T-cell (primary cell): ENCODE measurements around the gene CDX1. TPM values are rescaled to one million over a fixed set of nuclear protein-coding genes. Genes with fewer than 3 reads are reported as not detected.
"Not testable (repeated sequence)": the region's sequence is repeated elsewhere in the genome, so short reads cannot be mapped to it uniquely, and the experiment has no call there.

Source experiments
- ATAC-seq, 4 experiments: fragments of 200-7000 bp in 3 of 4; fragments of 150-1000 bp in 1 of 4; cut with Tn5 transposase; replicated peaks in 1 of 4; 1 replicate in 3 of 4; 2 replicates in 1 of 4; pipeline ENCODE4 v1.10.0; 2021; ENCODE audit warnings: moderate library complexity in 3 of 4, mild to moderate bottlenecking in 2 of 4, moderate number of reproducible peaks in 1 of 4
- CTCF ChIA-PET, 2 donors: fragments of 300-600 bp; sonication (Branson Sonifier 250); formaldehyde crosslinking; loops; one replicate each; lab custom pipeline; 2022; ENCODE audit warnings: antibody characterized with exemption in 2 of 2; lab: Charles Lee
- POLR2A ChIA-PET, 2 donors: fragments of 300-600 bp; sonication (Branson Sonifier 250); formaldehyde crosslinking; loops; one replicate each; lab custom pipeline; 2022; ENCODE audit warnings: antibody characterized with exemption in 2 of 2; lab: Charles Lee
- DNase-seq, 35 experiments: peaks; one replicate each; pipeline versions ENCODE4 v3.0.0 to v3.0.0-alpha.2; 2013 to 2023
- H3K27ac ChIP-seq: one replicate; pipeline ENCODE4 v1.5.1; 2013; ENCODE audit warnings: low read length
- H3K27me3 ChIP-seq, 2 experiments: replicated peaks in 1 of 2; 1 replicate in 1 of 2; 2 replicates in 1 of 2; pipeline versions ENCODE4 v1.6.1 to v1.7.0; 2013; ENCODE audit warnings: low read length in 1 of 2, mixed read lengths in 1 of 2; ENCODE audit not compliant: control insufficient read depth in 2 of 2, insufficient read depth in 2 of 2; ENCODE audit errors: extremely low read depth in 1 of 2
- H3K36me3 ChIP-seq, 2 donors: 1 replicate in 1 of 2; 2 replicates in 1 of 2; pipeline versions ENCODE4 v1.6.1 to v1.7.0; 2013; ENCODE audit warnings: low read length in 1 of 2; ENCODE audit not compliant: control insufficient read depth in 2 of 2, insufficient read depth in 1 of 2; ENCODE audit errors: extremely low read depth in 1 of 2
- H3K4me1 ChIP-seq, 2 experiments: 1 replicate in 1 of 2; 2 replicates in 1 of 2; pipeline versions ENCODE4 v1.6.1 to v1.7.0; 2013; ENCODE audit warnings: low read length in 2 of 2, mixed read lengths in 1 of 2; ENCODE audit not compliant: insufficient read depth in 2 of 2, control insufficient read depth in 1 of 2; ENCODE audit errors: extremely low read depth in 1 of 2
- H3K4me3 ChIP-seq, 2 donors: 1 replicate in 1 of 2; 2 replicates in 1 of 2; pipeline versions ENCODE4 v1.5.1 to v1.7.0; 2013; ENCODE audit warnings: mild to moderate bottlenecking in 2 of 2, low read length in 1 of 2, moderate library complexity in 1 of 2; ENCODE audit not compliant: control insufficient read depth in 1 of 2; ENCODE audit errors: extremely low read depth in 1 of 2
- H3K9me3 ChIP-seq: 2 replicates; pipeline ENCODE4 v1.7.0; 2013
- H3K27ac Mint-ChIP-seq, 2 donors: one replicate each; pipeline ENCODE4 v1.8.0; 2020 to 2021; ENCODE audit warnings: mild to moderate bottlenecking in 2 of 2, mixed read lengths in 2 of 2
- H3K27me3 Mint-ChIP-seq, 2 donors: one replicate each; pipeline ENCODE4 v1.8.0; 2021 to 2022; ENCODE audit warnings: mixed read lengths in 2 of 2
- H3K36me3 Mint-ChIP-seq: one replicate; pipeline ENCODE4 v1.8.0; 2021; ENCODE audit warnings: mixed read lengths
- H3K4me1 Mint-ChIP-seq, 3 donors: one replicate each; pipeline ENCODE4 v1.8.0; 2020 to 2022; ENCODE audit warnings: mixed read lengths in 3 of 3, mild to moderate bottlenecking in 1 of 3
- H3K4me3 Mint-ChIP-seq, 3 donors: one replicate each; pipeline ENCODE4 v1.8.0; 2020 to 2022; ENCODE audit warnings: mild to moderate bottlenecking in 3 of 3, mixed read lengths in 3 of 3, moderate library complexity in 3 of 3
- H3K9me3 Mint-ChIP-seq, 3 donors: one replicate each; pipeline ENCODE4 v1.8.0; 2020 to 2022; ENCODE audit warnings: mixed read lengths in 3 of 3
- WGBS: methylation state at CpG from one replicate; pipeline ENCODE4 v1.1.5; 2013; ENCODE audit warnings: missing lambda C conversion rate; ENCODE audit not compliant: insufficient coverage; 5-methylcytosine and 5-hydroxymethylcytosine counted together
- total RNA-seq, 35 experiments: library from RNA in 6 of 35; stranded (reverse) in 6 of 35; fragments of 120-200 nt in 1 of 35; gene quantifications; one replicate each; pipeline versions ENCODE4 v1.2.1 to v1.2.4 and lab custom pipeline; 2013 to 2026

Gene CDX1
- total RNA-seq, 5 donors from 2014 or later (not counting 1 experiment from before 2014, with no cell fraction given): 0.23 TPM; not detected in 4

DNA sequence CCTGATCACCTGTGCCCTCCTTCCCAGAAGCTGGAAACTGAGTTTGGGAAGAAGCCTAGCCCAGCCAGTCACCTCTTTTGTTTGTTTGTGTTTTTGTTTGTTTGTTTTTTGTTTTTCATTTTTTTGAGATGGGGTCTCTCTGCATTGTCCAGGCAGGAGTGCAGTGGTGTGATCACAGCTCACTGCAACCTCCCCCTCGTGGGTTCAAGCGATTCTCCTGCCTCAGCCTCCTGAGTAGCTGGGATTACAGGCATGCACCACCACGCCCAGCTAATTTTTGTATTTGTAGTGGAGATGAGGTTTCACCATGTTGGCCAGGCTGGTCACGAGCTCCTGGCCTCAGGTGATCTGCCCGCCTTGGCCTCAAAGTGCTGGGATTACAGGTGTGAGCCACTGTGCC lies 67.1 kb downstream of the CDX1 start:
- H3K27me3 ChIP-seq, H3K9me3 ChIP-seq, H3K27me3 Mint-ChIP-seq, H3K36me3 ChIP-seq, DNase-seq, H3K4me3 ChIP-seq, H3K27ac Mint-ChIP-seq, POLR2A ChIA-PET, H3K4me3 Mint-ChIP-seq, H3K27ac ChIP-seq, CTCF ChIA-PET, ATAC-seq, H3K4me1 ChIP-seq, H3K36me3 Mint-ChIP-seq, H3K9me3 Mint-ChIP-seq, H3K4me1 Mint-ChIP-seq: not testable (repeated sequence)
- 80% methylated on average over 4 of the region's 5 CpGs for WGBS

Other genes starting within 250 kb of the CDX1 start
- not detected for gene PDE6A, start 222.0 kb upstream of the CDX1 start, total RNA-seq
- 10 to 100 TPM in 3 of 5 donors, 1 to 10 TPM in 2; 5.2 to 11.0 (median 10.0) TPM for gene SLC26A2, start 206.0 kb upstream of the CDX1 start, total RNA-seq
- 1 to 10 TPM; 1.7 to 4.5 (median 4.0) TPM for gene TIGD6, start 166.1 kb upstream of the CDX1 start, total RNA-seq
- 10 to 100 TPM; 28.9 to 35.2 (median 30.9) TPM for gene HMGXB3, start 166.0 kb upstream of the CDX1 start, total RNA-seq
- under 1 TPM in 4 of 5 donors, not detected in 1; 0.36 to 0.95 (median 0.58) TPM for gene CSF1R, start 80.2 kb upstream of the CDX1 start, total RNA-seq
- gene PDGFRB, start 10.9 kb upstream of the CDX1 start, total RNA-seq: 1 to 10 TPM in 3 of 5 donors, under 1 TPM in 2; 0.32 to 3.6 (median 1.6) TPM
- not detected for gene SLC6A7, start 23.3 kb downstream of the CDX1 start, total RNA-seq
- gene CAMK2A, start 123.0 kb downstream of the CDX1 start, total RNA-seq: not detected
- gene ARSI, start 136.1 kb downstream of the CDX1 start, total RNA-seq: under 1 TPM in 1 of 5 donors, not detected in 4; 0.09 TPM
- gene TCOF1, start 190.9 kb downstream of the CDX1 start, total RNA-seq: 10 to 100 TPM; 50.4 to 67.8 (median 58.4) TPM
- gene CD74, start 246.1 kb downstream of the CDX1 start, total RNA-seq: 100 to 1,000 TPM; 201 to 512 (median 406) TPM